Kidney capillary endothelial cell (primary cell): ENCODE data around the gene IL25.

ENCODE experiments used
- DNase-seq: peaks from one replicate; pipeline ENCODE4 v3.0.0-alpha.2; 2018; ENCODE audit warnings: low spot score

Gene IL25

GRCh38 chr14:23353433-23353780 lies 19.2 kb upstream of the IL25 start:
- DNase-seq = no peak

- no peak for DNase-seq
Observed at GRCh38 chr14:23354990-23355389, 17.6 kb upstream of the IL25 start.

DNA sequence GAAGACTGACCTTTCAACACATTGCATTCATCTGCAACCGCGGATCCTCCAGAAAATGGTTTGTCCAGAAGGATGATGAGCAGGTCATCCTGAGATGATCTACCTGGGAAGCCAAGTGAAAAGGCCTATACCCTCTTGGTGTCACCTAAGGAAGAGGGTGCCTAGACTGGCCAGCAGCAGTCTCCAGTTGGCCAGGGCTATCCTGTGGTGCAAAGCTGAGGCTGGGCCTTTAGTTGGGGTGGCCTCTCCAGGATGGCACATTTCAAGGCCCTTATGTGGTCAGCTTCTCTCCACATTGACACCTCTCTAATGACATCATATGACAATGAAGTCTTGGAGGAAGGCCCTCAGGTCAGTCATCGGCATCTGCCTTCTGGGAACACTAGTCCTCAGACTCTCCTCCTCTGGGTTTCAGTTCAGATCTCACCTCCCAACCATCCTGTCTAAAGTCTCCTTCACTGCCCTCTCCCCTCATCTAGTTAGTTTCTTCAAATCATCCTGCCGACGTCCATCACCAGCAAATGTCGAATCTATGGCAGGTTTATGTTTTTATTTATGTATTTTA lies 16.7 kb upstream of the IL25 start:
- no peak for DNase-seq

DNA sequence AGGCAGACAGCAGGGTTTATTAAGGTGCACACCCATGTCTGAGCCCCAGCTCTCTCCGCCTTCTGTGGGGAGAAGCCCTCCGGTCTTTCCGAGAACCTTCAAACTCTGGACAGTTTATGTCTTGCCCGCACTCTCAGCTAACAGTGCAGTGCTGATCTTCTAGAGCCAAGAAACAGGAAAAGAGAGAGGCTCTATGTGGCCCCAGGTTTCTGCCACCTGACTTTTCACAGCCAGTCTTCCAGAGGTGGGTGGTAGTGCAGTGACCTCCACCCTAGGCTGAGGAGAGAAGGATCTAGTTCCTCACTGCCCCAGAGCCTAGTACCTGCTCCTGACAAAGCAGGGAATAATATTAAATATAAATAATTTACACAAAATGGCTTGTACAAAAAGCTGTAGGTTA lies 15.9 kb upstream of the IL25 start:
- DNase-seq = no peak

GRCh38 chr14:23357261-23357660 lies 15.3 kb upstream of the IL25 start:
- no peak for DNase-seq

DNA sequence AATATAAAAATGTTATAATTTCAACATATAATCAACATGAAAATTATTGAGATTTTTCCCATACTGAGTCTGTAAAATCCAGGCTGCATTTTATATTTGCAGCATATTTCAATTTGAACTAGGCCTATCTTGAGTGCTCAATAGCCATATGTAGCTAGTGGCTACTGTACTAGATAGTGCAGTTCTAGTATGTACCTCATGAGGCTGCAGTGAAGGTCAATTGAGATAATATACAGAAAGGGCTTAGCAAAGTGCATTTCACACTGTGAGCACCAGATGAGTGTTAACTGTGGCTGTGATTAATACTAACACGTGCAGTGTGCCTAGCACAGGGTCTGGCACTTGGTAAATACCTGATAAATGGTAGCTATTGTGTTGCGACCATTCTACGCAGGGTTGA lies 14.6 kb upstream of the IL25 start:
- no peak for DNase-seq

DNA sequence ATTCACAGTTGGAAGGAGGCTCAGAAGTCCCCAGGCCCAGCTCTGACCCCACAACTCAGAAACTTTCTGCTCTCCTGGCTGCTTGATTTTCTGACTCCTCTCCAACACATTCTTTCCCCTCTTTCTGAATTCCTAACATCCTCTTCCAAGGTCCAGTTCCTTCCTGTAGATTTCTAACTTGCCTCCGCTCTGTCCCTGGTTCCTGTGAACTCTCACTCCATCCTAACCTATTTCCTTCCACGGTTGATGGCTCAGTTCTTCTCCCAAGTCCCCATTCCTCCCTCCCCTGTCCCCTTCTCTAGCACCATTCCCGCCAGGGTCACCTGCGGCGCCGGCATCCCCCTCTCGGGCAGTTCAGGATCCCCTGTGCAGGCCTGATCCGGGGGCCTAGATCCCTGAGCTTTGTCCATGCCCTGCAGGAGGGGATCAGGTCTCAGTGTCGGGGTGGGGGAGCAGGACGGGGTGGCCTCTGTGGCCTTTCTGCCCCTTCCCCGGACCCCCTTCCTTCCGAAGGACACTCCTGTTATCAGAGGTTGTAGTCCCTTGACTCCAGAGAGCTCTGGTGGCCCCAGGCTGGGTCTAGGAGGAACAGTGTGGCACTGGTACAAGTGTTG lies 13.9 kb upstream of the IL25 start:
- no peak for DNase-seq

- DNase-seq = no peak
Observed at GRCh38 chr14:23359167-23359626, 13.4 kb upstream of the IL25 start.

DNA sequence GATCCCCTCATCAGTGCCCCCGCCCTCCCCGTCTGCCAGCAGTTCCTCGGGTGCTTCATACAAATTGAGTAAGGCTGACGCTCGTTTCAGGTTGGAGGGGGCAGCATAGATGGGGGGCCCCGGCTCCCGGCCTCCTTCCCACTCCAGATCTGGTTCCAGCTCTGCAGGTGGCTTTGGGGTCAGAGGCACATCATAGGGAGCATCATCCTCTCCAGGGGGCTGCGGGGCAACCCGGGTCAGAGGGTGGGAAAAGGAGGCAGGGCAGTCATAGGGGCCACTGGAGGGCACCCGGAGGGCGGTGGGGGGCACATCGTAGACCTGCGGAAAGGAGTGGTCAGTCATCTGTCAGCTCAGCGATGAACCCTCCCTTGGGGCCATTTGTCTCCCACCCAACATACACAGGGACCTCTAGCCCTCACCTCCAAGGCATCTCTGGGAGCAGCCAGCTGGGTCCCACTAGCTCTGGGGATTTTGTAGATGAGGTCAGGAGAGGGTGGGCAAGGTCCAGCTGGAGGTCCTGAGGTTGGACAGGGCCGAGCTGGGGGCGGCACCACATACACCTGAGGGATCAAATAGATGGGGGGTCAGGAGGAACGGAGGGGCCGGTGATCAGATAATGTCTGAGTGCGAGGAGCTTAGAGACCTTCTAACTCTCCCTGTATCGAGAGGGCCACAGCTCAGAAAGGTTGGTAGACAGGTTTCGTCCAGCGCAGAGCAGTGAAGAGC lies 12.7 kb upstream of the IL25 start:
- DNase-seq = no peak

DNA sequence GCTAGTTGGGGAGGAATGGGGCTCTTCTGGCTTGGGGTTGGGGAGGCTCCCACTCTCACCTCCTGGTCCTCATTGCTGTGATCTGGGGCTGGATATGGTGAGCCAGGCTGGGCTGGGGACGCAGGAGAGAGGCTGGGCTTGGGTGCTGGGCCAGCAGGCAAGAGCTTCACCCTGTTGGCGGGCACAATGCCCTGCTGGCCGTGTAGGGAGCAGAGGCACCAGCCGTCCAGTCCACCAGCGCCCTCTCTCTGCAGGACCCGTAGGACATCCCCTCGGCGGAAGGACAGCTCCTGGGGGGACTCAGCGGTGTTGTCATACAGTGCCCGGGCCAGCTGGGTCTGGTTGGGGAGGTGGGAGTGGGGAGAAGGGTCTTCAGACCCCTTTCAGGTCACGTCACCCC lies 12.1 kb upstream of the IL25 start:
- no peak for DNase-seq

DNA sequence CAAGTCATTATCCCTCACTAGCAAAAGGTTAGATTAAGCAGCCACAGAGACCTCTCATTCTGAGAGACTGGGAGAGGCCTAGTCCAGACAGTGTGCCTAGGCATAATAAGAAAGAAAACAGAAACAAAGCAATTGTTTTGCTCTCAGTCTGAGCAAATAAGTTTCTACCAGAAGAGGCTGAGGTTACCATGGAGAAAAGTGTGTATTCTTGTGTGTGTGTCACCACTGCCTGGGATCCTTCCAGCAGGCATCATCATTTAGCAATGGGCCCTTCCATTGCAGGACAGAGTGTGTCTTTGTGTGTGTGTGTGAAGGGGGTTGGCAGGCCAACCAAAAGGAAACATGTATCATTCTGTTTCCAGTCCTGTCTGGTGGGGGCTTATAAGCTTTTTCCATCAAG lies 11.3 kb upstream of the IL25 start:
- DNase-seq = no peak

GRCh38 chr14:23361763-23362162 lies 10.8 kb upstream of the IL25 start:
- no peak for DNase-seq

DNA sequence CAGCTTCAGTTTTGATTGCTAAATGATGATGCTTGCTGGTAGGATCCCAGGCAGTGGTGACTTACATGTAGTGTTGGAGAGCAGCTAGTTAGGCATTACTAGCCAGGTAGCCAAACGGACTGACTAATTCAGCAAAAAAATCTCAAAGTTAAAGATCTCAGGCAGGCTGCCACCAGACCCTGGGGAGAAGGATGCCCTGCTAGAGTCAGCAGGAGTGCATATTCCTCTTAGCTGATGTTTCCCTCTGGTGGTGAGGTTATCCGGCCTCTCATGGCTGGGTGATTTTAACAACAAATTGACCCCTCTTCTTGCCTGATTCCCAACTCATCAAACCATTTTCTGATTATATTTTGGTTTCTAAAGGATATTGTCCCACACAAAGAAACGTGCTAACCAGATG lies 10.4 kb upstream of the IL25 start:
- no peak for DNase-seq

GRCh38 chr14:23364164-23365035 lies 8.2 kb upstream of the IL25 start:
- no peak for DNase-seq

- no peak for DNase-seq
Observed at GRCh38 chr14:23365036-23365731, 7.4 kb upstream of the IL25 start, which contains the start of gene EFS. TSS of gene EFS (minus strand) at chr14:23365172. CDS start at chr14:23365025, 147 bp downstream.

DNA sequence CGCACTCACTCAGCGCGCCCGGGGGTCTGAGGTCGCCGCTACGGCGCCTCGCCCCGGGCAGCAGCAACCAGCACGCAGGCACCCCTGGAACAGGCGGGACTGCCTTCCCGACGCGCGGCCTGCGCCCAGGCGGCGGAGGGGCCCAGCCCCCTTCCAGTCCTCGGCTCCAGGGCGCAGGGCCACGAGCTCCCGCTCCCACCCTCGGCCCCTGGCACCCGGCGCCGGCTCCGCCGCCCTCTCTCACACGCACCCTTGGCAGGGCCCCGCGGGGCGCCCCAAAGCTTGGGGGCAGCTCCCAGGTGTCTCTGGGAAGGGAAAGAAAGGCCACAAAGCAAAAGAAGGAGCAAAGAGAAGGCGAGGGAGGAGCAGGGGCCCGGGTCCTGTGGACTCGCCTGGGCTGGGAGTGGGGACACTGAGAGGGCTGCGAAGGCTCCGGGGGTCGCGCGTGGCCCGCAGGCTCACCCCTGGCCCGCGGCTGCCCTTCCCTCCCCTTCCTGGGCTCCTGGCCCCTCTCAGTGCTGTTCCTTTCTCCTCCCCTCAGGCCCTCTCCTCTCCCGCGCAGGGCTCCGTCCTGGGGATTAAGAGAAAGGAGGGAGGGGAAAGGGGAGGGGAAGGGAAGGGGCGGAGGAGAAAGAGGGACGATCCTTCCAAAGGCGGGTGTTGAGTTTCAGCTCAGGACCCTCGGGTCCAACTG lies 6.7 kb upstream of the IL25 start:
- DNase-seq = no peak

DNA sequence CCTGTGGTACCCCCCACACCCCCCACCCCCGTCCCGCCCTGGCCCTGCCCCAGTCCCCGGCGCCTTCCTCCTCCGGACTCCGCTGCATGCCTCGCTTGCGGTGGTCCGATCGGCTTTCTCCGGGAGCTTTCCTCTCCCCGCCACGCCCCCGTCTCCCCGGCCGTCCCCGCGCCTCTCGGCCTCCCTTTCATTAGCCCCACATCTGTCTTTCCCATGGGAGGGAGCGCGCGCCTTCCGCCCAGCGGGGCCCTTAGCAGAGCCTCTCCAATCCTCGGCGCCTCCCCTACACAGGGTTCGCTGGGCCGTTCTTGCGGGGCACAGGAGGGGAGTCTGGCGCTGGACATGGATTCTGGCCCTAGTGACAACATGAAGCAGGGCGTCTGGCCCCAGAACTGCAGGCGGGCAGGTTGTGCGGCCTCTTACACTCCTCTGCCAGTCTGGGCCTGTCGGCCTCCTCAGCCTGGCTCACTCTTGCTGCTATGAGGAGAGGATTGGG lies 6.1 kb upstream of the IL25 start:
- no peak for DNase-seq

- no peak for DNase-seq
Observed at GRCh38 chr14:23370221-23370620, 2.4 kb upstream of the IL25 start.

GRCh38 chr14:23371865-23372264 lies 744 bp upstream of the IL25 start:
- no peak for DNase-seq

- DNase-seq = no peak
Observed at GRCh38 chr14:23373041-23373440, 432 bp downstream of the IL25 start.
